Activated CD8-positive, alpha-beta T cell treated with anti-CD3 and anti-CD28 coated beads for 36 hours (primary cell): ENCODE results near the gene IQSEC2. TPM values are rescaled to one million over a fixed set of nuclear protein-coding genes. Genes with fewer than 3 reads are reported as not detected.
A peak's percentile ranks its signal among the peaks of the same experiment; 100 is the strongest.

Source experiments
- ATAC-seq: fragments of 200-7000 bp; cut with Tn5 transposase; one replicate; pipeline ENCODE4 v1.10.0; 2021; ENCODE audit warnings: mild to moderate bottlenecking, moderate library complexity
- CTCF ChIA-PET: fragments of 350-600 bp; sonication (Branson Sonifier 250); formaldehyde crosslinking; loops from one replicate; lab custom pipeline; 2021; ENCODE audit warnings: antibody characterized with exemption; lab: Charles Lee
- POLR2A ChIA-PET: fragments of 350-600 bp; sonication (Branson Sonifier 250); formaldehyde crosslinking; loops from one replicate; lab custom pipeline; 2021; ENCODE audit warnings: antibody characterized with exemption; lab: Charles Lee
- DNase-seq: peaks from one replicate; pipeline ENCODE4 v3.0.0-alpha.2; 2020
- H3K27ac Mint-ChIP-seq: one replicate; pipeline ENCODE4 v1.8.0; 2021; ENCODE audit warnings: mild to moderate bottlenecking, mixed read lengths
- H3K27me3 Mint-ChIP-seq: one replicate; pipeline ENCODE4 v1.8.0; 2021; ENCODE audit warnings: mixed read lengths
- H3K36me3 Mint-ChIP-seq: one replicate; pipeline ENCODE4 v1.8.0; 2021; ENCODE audit warnings: low read depth, mixed read lengths
- H3K4me1 Mint-ChIP-seq: one replicate; pipeline ENCODE4 v1.8.0; 2021; ENCODE audit warnings: low read depth, mixed read lengths
- H3K4me3 Mint-ChIP-seq: one replicate; pipeline ENCODE4 v1.8.0; 2021; ENCODE audit warnings: mild to moderate bottlenecking, moderate library complexity, mixed read lengths
- H3K9me3 Mint-ChIP-seq: one replicate; pipeline ENCODE4 v1.8.0; 2021; ENCODE audit warnings: mixed read lengths
- intact Hi-C: fragments of 100-400 bp; cut with micrococcal nuclease; formaldehyde crosslinking; loops from one replicate; pipeline ENCODE4 v1.10.0; 2022
- total RNA-seq, 2 experiments: library from RNA; stranded (reverse); gene quantifications; one replicate each; pipeline ENCODE4 v1.2.3, GENCODE V29; 2021
- TF ChIP-seq, protein P1 (sequence below): fragments of 200-600 bp; IDR thresholded peaks from one replicate; pipeline ENCODE4 v1.8.0; 2022; ENCODE audit warnings: antibody characterized with exemption, mild to moderate bottlenecking

Gene IQSEC2
- total RNA-seq, 2 experiments from 2014 or later = 0.05 to 0.07 TPM

DNA sequence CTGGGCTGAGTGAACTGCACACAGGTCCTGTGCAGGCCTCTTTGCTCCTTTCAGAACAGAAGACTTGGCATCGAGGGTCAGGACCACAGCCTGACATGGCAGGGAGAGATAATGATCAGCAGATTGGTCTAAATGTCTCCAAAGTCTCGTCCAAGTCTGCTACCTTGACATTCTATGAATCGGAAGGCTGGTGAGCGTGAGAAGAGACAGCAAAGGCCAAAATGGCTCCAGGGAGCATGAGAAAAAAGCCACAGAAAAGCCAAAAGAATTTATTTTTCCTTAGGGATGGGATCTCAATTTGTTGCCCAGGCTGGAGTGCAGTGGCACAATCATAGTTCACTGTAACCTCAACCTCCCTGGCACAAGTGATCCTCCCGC is 32.3 kb upstream of the IQSEC2 start:
- H3K4me1 Mint-ChIP-seq = no peaks in the 10 kb centered on the region
- CTCF ChIA-PET = interaction anchor here (0.7 to 5.9 kb wide), 31 partner anchors 10 to 217 kb away, joined by 3 to 50 read pairs (median 6); partner anchors contain the start of genes RIBC1 and SMC1A
- POLR2A ChIA-PET = interaction anchor here (0.6 kb wide), 1 partner anchor 638 kb away, joined by 4 read pairs; no protein-coding TSS in a partner anchor

DNA sequence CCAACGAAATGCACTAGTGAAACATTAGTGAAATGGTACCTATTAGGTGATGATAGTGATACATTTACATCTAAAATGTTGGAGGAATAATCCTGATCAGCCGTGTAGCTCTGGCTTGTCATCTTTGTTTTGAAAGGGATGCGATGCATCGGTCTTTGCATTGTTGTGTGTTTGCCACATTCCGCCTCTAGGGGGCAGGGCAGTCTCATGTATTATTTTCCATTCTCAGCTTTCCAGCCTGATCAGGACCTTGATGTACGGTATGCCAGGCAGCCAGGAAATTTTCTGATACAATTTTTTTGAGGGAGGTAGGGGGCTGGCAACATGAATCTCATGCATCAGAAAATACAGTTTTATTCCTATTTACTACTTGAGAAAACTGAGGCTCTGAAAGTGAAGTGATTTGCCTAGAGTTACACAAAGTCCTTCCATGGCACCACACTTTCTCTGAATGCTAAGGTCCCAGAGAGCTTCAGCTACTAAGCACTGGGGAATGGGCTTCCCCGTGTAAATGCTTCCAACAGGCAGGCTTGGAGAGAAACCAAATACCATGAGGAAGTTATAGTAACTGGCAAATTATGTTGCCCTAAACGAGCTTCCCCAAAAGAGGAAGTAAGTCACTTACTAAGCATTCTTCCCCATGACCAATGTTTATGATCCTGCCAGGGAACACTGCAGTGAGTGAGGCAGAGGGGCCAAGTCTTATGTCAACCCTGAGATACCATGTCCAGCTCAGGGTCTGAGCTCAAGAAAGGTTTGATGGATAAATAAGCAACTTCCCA is 31.8 kb upstream of the IQSEC2 start:
- DNase-seq (peak; percentile 73), ATAC-seq (peak; percentile 77)
- intact Hi-C loops = loop anchor here (5.0 kb wide), 1 partner anchor 169 kb away; no protein-coding TSS in a partner anchor
- Mint-ChIP-seq H3K4me3 (no peak overlapping the region), H3K36me3 (no peaks in the 10 kb centered on the region), H3K9me3 (no peaks in the 10 kb centered on the region), H3K27ac (no peak overlapping the region), H3K27me3 (peaks cover 2% of the 10 kb centered on the region), H3K4me1 (no peaks in the 10 kb centered on the region)
- POLR2A ChIA-PET = interaction anchor here (0.6 kb wide), 1 partner anchor 638 kb away, joined by 4 read pairs; no protein-coding TSS in a partner anchor
- TF ChIP-seq, protein P1, sequence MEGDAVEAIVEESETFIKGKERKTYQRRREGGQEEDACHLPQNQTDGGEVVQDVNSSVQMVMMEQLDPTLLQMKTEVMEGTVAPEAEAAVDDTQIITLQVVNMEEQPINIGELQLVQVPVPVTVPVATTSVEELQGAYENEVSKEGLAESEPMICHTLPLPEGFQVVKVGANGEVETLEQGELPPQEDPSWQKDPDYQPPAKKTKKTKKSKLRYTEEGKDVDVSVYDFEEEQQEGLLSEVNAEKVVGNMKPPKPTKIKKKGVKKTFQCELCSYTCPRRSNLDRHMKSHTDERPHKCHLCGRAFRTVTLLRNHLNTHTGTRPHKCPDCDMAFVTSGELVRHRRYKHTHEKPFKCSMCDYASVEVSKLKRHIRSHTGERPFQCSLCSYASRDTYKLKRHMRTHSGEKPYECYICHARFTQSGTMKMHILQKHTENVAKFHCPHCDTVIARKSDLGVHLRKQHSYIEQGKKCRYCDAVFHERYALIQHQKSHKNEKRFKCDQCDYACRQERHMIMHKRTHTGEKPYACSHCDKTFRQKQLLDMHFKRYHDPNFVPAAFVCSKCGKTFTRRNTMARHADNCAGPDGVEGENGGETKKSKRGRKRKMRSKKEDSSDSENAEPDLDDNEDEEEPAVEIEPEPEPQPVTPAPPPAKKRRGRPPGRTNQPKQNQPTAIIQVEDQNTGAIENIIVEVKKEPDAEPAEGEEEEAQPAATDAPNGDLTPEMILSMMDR = peak; percentile 67
- CTCF ChIA-PET = interaction anchor here (0.6 to 5.9 kb wide), 39 partner anchors 9 to 335 kb away, joined by 3 to 50 read pairs (median 5); partner anchors contain the start of genes KDM5C, RIBC1 and SMC1A

More for the DNA sequence above, 32.3 kb upstream of the IQSEC2 start:
- DNase-seq (no peak), ATAC-seq (no peak)
- intact Hi-C loops = loop anchor here (5.0 kb wide), 1 partner anchor 169 kb away; no protein-coding TSS in a partner anchor
- no peak overlapping the region for H3K27ac Mint-ChIP-seq
- TF ChIP-seq, protein P1 = no peak
- H3K36me3 Mint-ChIP-seq = no peaks in the 10 kb centered on the region
- H3K9me3 Mint-ChIP-seq = no peaks in the 10 kb centered on the region
- peaks cover 7% of the 10 kb centered on the region for H3K27me3 Mint-ChIP-seq
- H3K4me3 Mint-ChIP-seq = no peak overlapping the region

DNA sequence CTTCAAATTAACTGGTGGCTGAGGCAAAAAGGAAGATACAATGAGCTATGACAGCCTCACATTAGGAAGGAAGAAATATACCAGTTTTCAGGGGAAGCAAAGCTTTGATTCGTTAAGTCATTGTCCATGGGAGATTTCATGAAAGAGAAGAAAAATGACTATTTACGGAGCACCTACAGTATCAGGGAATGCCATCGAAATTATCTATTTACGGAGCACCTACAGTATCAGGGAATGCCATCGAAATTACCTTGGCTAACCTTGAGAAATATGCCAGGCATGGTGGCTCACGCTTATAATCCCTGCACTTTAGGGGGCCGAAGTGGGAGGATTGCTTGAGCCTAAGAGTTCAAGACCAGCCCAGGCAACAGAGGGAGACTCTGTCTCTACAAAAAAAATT is 28.5 kb upstream of the IQSEC2 start:
- intact Hi-C loops = loop anchor here (5.0 kb wide), 1 partner anchor 172 kb away; no protein-coding TSS in a partner anchor
- Mint-ChIP-seq H3K9me3 (no peaks in the 10 kb centered on the region), H3K27ac (no peak overlapping the region), H3K4me3 (no peak overlapping the region), H3K4me1 (peaks cover 2% of the 10 kb centered on the region), H3K27me3 (no peaks in the 10 kb centered on the region), H3K36me3 (no peaks in the 10 kb centered on the region)
- DNase-seq (no peak), ATAC-seq (no peak)
- POLR2A ChIA-PET = no interaction called here
- CTCF ChIA-PET = interaction anchor here (1.0 to 5.9 kb wide), 4 partner anchors 25 to 172 kb away, joined by 3 to 49 read pairs (median 8); no protein-coding TSS in a partner anchor
- TF ChIP-seq, protein P1 = no peak

DNA sequence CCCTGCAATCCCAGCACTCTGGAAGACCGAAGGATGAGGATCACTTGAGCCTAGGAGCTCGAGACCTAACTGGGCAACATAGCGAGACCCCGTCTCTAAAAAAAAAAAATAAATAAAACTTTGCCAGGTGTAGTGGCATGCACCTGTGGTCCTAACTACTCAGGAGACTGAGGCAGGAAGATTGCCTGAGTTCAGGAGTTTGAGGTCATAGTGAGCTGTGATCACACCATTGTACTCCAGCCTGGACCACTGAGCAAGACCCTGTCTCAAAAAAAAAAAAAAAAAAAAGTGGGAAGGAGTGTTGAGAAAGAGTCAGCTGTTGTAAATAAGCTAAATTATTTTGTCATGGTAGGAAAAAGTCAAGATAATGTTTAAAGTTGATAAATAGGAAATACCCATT is 27.5 kb upstream of the IQSEC2 start:
- Mint-ChIP-seq H3K27me3 (no peaks in the 10 kb centered on the region), H3K9me3 (no peaks in the 10 kb centered on the region), H3K4me3 (no peak overlapping the region), H3K4me1 (peaks cover 2% of the 10 kb centered on the region), H3K36me3 (no peaks in the 10 kb centered on the region), H3K27ac (no peak overlapping the region)
- intact Hi-C loops = no loop called here
- TF ChIP-seq, protein P1 = no peak
- CTCF ChIA-PET = interaction anchor here (5.9 kb wide), 1 partner anchor 24 kb away, joined by 49 read pairs; no protein-coding TSS in a partner anchor
- ATAC-seq (no peak), DNase-seq (no peak)
- POLR2A ChIA-PET = no interaction called here
